GM23338 (cell line): Measurements from ENCODE around the gene DRICH1. TPM values are rescaled to one million over a fixed set of nuclear protein-coding genes. Genes with fewer than 3 reads are reported as not detected.
A peak's percentile ranks its signal among the peaks of the same experiment; 100 is the strongest.

Experiments
- ATAC-seq: fragments of 200-7000 bp; cut with Tn5 transposase; 3 replicates; pipeline ENCODE4 v1.9.1; 2020
- DNase-seq: peaks from one replicate; pipeline ENCODE4 v3.0.0-alpha.2; 2015; ENCODE audit warnings: low spot score
- H2AFZ ChIP-seq: fragments of 200-600 bp; sonication (generic); 2 replicates; pipeline ENCODE4 v1.8.0; 2016; ENCODE audit warnings: antibody characterized with exemption, mild to moderate bottlenecking, moderate library complexity
- H3F3A ChIP-seq: fragments of 200-600 bp; sonication (generic); replicated peaks from 2 replicates; pipeline ENCODE4 v1.8.0; 2017; ENCODE audit warnings: antibody characterized with exemption, mixed run types, low read depth
- H3K27ac ChIP-seq: fragments of 200-600 bp; sonication (generic); 2 replicates; pipeline ENCODE4 v1.6.1; 2016; ENCODE audit warnings: low read depth
- H3K27me3 ChIP-seq: fragments of 200-600 bp; sonication (generic); 2 replicates; pipeline ENCODE4 v1.8.0; 2016; ENCODE audit warnings: mild to moderate bottlenecking, mixed run types, moderate library complexity; ENCODE audit not compliant: insufficient read depth
- H3K36me3 ChIP-seq: fragments of 200-600 bp; sonication (generic); 2 replicates; pipeline ENCODE4 v1.8.0; 2016; ENCODE audit warnings: mild to moderate bottlenecking; ENCODE audit not compliant: insufficient read depth
- H3K4me1 ChIP-seq: fragments of 200-600 bp; sonication (generic); 2 replicates; pipeline ENCODE4 v1.8.0; 2016; ENCODE audit warnings: mild to moderate bottlenecking, moderate library complexity; ENCODE audit not compliant: insufficient read depth
- H3K4me2 ChIP-seq: fragments of 200-600 bp; sonication (generic); 2 replicates; pipeline ENCODE4 v1.7.1; 2017; ENCODE audit warnings: mixed run types
- H3K4me3 ChIP-seq: fragments of 200-600 bp; sonication (generic); 2 replicates; pipeline ENCODE4 v1.6.1; 2016; ENCODE audit warnings: mixed run types
- H3K79me2 ChIP-seq: fragments of 200-600 bp; sonication (generic); replicated peaks from 2 replicates; pipeline ENCODE4 v1.8.0; 2017; ENCODE audit warnings: mild to moderate bottlenecking; ENCODE audit not compliant: insufficient read depth
- H3K9me2 ChIP-seq: fragments of 200-600 bp; sonication (generic); 2 replicates; pipeline ENCODE4 v1.8.0; 2017; ENCODE audit not compliant: insufficient read depth
- H4K20me1 ChIP-seq: fragments of 200-600 bp; sonication (generic); replicated peaks from 2 replicates; pipeline ENCODE4 v1.8.0; 2017; ENCODE audit warnings: mild to moderate bottlenecking; ENCODE audit not compliant: insufficient read depth
- H3K27ac Mint-ChIP-seq: 2 replicates; pipeline ENCODE4 v1.8.0; 2020; ENCODE audit warnings: inconsistent platforms, mild to moderate bottlenecking, moderate library complexity, mixed read lengths
- H3K27me3 Mint-ChIP-seq: 3 replicates; pipeline ENCODE4 v1.8.0; 2022; ENCODE audit warnings: low read depth, mild to moderate bottlenecking, moderate library complexity, mixed read lengths, inconsistent platforms; ENCODE audit not compliant: insufficient read depth, poor library complexity
- H3K36me3 Mint-ChIP-seq: 3 replicates; pipeline ENCODE4 v1.8.0; 2021; ENCODE audit warnings: low read depth, mild to moderate bottlenecking, inconsistent platforms, moderate library complexity, mixed read lengths
- H3K4me1 Mint-ChIP-seq: 3 replicates; pipeline ENCODE4 v1.8.0; 2020; ENCODE audit warnings: mild to moderate bottlenecking, inconsistent platforms, mixed read lengths
- H3K4me3 Mint-ChIP-seq: 3 replicates; pipeline ENCODE4 v1.8.0; 2021; ENCODE audit warnings: moderate library complexity, mild to moderate bottlenecking, inconsistent platforms, mixed read lengths
- H3K9me3 Mint-ChIP-seq: 3 replicates; pipeline ENCODE4 v1.8.0; 2020; ENCODE audit warnings: moderate library complexity, mild to moderate bottlenecking, inconsistent platforms, mixed read lengths
- CREB1 ChIP-seq: fragments of 250-450 bp; sonication (Bioruptor Pico); IDR thresholded peaks from 2 replicates; pipeline ENCODE4 v1.5.0; 2020; ENCODE audit warnings: low read depth, mild to moderate bottlenecking, moderate library complexity
- EZH2phosphoT487 ChIP-seq: fragments of 200-600 bp; sonication (generic); IDR thresholded peaks from one replicate; pipeline ENCODE4 v1.8.1; 2018; ENCODE audit warnings: antibody characterized with exemption; ENCODE audit not compliant: unreplicated experiment
- ZNF114 ChIP-seq: fragments of 250-450 bp; sonication (Bioruptor Pico); IDR thresholded peaks from 2 replicates; pipeline ENCODE4 v1.5.0; 2020; ENCODE audit warnings: mild to moderate bottlenecking, moderate library complexity
- ZNF331 ChIP-seq: fragments of 250-450 bp; sonication (Bioruptor Pico); IDR thresholded peaks from 2 replicates; pipeline ENCODE4 v1.5.0; 2020; ENCODE audit warnings: low read depth, mild to moderate bottlenecking, moderate library complexity
- polyA plus RNA-seq: library from polyadenylated mRNA; unstranded; fragments of >200 nt; fragmentation: Nextera tagmentation; extraction: Ambion mirVana; gene quantifications from 2 replicates; pipeline ENCODE4 v1.2.1, GENCODE V29; 2016
- total RNA-seq: library from RNA; depleted of rRNA; stranded (reverse); fragments of >200 nt; shearing (Covaris generic); gene quantifications from 2 replicates; pipeline ENCODE4 v1.2.3, GENCODE V29; 2014
- TF ChIP-seq, protein P1 (sequence below), 2 experiments: fragments of 200-600 bp in 1 of 2; sonication (generic) in 1 of 2; conservative IDR thresholded peaks; 2 replicates each; pipeline versions ENCODE4 v1.5.1 to v1.6.1; 2016 to 2017; ENCODE audit warnings: antibody characterized with exemption in 2 of 2, low read depth in 2 of 2, mild to moderate bottlenecking in 2 of 2, moderate library complexity in 1 of 2
- TF ChIP-seq, protein P2 (sequence below): IDR thresholded peaks from one replicate; pipeline ENCODE4 v1.6.1; 2018; ENCODE audit warnings: antibody characterized with exemption; ENCODE audit not compliant: unreplicated experiment
- TF ChIP-seq, protein P3 (sequence below): fragments of 250-450 bp; sonication (Bioruptor Pico); IDR thresholded peaks from 2 replicates; pipeline ENCODE4 v1.5.0; 2020; ENCODE audit warnings: mild to moderate bottlenecking, moderate library complexity

DRICH1 gene
- total and polyA plus RNA-seq, 2 experiments from 2014 or later: not detected

DNA sequence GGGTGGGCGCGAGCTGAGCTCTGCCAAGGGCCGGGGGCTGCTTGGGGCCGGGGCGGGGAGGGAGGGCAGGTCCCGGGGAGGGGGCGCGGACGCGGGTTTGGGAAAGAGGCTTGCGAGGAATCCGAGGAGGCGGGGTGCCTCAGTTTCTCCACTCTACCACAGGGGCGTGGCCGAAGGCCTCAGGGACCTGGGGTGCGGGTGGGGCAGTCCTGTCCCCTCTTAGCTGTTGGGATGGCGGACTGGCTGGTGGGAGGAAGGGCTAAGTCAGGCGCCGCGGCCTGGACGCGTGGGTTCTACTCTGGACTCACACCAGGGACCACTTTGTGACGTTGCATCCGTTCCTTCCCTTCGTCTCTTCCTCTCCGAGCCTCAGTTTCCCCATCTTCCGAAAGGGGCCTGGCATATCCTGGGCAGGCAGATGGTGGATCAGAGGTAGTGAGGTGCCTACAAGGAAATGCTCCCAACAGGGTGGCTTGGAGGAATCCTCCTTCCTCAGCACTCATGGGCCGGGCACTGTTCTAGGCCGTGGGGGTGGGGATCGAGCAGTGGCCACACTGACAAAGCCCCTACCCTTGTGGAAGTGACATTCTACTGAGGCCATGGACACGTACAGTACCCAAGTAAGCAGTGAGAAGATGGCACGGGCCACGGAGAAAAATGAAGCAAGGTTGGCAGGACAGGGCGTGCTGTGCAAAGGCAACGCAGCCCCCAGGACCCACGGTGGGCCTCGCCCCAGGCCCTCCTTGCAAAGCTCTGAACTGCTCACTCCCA, 65.2 kb downstream of the DRICH1 start (continued):
- TF ChIP-seq, protein P1, sequence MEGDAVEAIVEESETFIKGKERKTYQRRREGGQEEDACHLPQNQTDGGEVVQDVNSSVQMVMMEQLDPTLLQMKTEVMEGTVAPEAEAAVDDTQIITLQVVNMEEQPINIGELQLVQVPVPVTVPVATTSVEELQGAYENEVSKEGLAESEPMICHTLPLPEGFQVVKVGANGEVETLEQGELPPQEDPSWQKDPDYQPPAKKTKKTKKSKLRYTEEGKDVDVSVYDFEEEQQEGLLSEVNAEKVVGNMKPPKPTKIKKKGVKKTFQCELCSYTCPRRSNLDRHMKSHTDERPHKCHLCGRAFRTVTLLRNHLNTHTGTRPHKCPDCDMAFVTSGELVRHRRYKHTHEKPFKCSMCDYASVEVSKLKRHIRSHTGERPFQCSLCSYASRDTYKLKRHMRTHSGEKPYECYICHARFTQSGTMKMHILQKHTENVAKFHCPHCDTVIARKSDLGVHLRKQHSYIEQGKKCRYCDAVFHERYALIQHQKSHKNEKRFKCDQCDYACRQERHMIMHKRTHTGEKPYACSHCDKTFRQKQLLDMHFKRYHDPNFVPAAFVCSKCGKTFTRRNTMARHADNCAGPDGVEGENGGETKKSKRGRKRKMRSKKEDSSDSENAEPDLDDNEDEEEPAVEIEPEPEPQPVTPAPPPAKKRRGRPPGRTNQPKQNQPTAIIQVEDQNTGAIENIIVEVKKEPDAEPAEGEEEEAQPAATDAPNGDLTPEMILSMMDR (conservative IDR thresholded peaks at IDR 0.05; ENCODE audit: low read depth in 2 of 2): no peak
- TF ChIP-seq CREB1 (CRISPR knock-in tag): no peak

DNA sequence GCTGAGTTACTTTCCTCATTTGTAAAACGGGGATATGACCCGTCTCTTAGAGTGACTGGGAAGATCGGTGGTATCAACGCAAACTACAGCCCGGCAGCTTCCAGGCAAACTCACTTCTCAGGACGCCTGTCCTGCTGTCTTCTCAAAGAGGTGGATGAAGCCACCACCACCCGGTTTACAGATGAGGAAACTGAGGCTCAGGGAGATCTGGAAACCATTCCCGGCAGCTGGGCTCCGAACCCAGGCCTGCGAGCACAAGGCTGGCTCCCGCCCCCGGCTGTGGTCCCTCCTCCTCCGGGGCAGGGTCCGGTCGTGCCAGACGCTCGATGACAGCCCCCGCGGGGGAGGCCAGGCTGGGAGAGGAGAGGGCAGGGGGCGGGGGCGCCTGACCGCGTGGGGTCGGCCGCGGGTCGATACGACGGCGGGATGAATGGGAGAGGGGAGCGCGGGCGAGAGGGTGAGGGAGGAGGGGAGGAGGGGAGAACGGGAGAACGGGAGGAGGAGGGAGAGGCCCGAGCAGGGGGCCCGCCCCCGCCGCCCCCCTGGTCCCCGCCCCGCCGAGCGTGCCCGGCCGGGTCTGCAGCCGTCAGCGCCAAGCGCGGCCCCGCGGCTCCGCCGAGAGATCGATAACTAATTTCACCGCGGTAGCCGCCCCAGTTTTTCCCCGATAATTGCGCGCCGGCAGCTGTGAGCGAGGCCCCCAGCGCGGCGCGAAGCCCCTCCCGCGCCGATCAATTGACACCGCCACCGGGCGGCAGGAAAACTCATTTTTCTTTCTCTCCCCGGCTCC, 66.0 kb downstream of the DRICH1 start:
- peaks cover 13% of the 10 kb centered on the region for H3K4me1 Mint-ChIP-seq
- H2AFZ ChIP-seq: peak overlapping the region; percentile 93
- H3K27me3 Mint-ChIP-seq: peaks cover 49% of the 10 kb centered on the region
- H3K36me3 Mint-ChIP-seq: no peaks in the 10 kb centered on the region
- no peaks in the 10 kb centered on the region for H3K36me3 ChIP-seq
- no peak overlapping the region for H3K27ac ChIP-seq
- no peaks in the 10 kb centered on the region for H3K4me1 ChIP-seq
- H3K4me3 Mint-ChIP-seq: peak overlapping the region; percentile 79
- peaks cover 56% of the 10 kb centered on the region for H3K27me3 ChIP-seq
- no peak overlapping the region for H3K27ac Mint-ChIP-seq
- no peaks in the 10 kb centered on the region for H4K20me1 ChIP-seq
- 0 out of 2 replicates have a peak, but pooled peaks cover 6% of the 10 kb centered on the region for H3F3A ChIP-seq
- ATAC-seq: peak; percentile 45
- H3K4me2 ChIP-seq: peak overlapping the region; percentile 97
- H3K79me2 ChIP-seq: no peaks in the 10 kb centered on the region
- H3K4me3 ChIP-seq: peak overlapping the region; percentile 77
- no peaks in the 10 kb centered on the region for H3K9me2 ChIP-seq
- peak; percentile 35 for DNase-seq
- H3K9me3 Mint-ChIP-seq: peaks cover 2% of the 10 kb centered on the region; the same call in 1 of the 3 replicates
- TF ChIP-seq ZNF114 (CRISPR knock-in tag) (no peak), ZNF331 (CRISPR knock-in tag) (no peak), CREB1 (CRISPR knock-in tag) (no peak), EZH2phosphoT487 (no peak)
- TF ChIP-seq, protein P1 (conservative IDR thresholded peaks at IDR 0.05; ENCODE audit: low read depth in 2 of 2): no peak
- TF ChIP-seq, protein P2, sequence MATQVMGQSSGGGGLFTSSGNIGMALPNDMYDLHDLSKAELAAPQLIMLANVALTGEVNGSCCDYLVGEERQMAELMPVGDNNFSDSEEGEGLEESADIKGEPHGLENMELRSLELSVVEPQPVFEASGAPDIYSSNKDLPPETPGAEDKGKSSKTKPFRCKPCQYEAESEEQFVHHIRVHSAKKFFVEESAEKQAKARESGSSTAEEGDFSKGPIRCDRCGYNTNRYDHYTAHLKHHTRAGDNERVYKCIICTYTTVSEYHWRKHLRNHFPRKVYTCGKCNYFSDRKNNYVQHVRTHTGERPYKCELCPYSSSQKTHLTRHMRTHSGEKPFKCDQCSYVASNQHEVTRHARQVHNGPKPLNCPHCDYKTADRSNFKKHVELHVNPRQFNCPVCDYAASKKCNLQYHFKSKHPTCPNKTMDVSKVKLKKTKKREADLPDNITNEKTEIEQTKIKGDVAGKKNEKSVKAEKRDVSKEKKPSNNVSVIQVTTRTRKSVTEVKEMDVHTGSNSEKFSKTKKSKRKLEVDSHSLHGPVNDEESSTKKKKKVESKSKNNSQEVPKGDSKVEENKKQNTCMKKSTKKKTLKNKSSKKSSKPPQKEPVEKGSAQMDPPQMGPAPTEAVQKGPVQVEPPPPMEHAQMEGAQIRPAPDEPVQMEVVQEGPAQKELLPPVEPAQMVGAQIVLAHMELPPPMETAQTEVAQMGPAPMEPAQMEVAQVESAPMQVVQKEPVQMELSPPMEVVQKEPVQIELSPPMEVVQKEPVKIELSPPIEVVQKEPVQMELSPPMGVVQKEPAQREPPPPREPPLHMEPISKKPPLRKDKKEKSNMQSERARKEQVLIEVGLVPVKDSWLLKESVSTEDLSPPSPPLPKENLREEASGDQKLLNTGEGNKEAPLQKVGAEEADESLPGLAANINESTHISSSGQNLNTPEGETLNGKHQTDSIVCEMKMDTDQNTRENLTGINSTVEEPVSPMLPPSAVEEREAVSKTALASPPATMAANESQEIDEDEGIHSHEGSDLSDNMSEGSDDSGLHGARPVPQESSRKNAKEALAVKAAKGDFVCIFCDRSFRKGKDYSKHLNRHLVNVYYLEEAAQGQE: no peak
- TF ChIP-seq, protein P3, sequence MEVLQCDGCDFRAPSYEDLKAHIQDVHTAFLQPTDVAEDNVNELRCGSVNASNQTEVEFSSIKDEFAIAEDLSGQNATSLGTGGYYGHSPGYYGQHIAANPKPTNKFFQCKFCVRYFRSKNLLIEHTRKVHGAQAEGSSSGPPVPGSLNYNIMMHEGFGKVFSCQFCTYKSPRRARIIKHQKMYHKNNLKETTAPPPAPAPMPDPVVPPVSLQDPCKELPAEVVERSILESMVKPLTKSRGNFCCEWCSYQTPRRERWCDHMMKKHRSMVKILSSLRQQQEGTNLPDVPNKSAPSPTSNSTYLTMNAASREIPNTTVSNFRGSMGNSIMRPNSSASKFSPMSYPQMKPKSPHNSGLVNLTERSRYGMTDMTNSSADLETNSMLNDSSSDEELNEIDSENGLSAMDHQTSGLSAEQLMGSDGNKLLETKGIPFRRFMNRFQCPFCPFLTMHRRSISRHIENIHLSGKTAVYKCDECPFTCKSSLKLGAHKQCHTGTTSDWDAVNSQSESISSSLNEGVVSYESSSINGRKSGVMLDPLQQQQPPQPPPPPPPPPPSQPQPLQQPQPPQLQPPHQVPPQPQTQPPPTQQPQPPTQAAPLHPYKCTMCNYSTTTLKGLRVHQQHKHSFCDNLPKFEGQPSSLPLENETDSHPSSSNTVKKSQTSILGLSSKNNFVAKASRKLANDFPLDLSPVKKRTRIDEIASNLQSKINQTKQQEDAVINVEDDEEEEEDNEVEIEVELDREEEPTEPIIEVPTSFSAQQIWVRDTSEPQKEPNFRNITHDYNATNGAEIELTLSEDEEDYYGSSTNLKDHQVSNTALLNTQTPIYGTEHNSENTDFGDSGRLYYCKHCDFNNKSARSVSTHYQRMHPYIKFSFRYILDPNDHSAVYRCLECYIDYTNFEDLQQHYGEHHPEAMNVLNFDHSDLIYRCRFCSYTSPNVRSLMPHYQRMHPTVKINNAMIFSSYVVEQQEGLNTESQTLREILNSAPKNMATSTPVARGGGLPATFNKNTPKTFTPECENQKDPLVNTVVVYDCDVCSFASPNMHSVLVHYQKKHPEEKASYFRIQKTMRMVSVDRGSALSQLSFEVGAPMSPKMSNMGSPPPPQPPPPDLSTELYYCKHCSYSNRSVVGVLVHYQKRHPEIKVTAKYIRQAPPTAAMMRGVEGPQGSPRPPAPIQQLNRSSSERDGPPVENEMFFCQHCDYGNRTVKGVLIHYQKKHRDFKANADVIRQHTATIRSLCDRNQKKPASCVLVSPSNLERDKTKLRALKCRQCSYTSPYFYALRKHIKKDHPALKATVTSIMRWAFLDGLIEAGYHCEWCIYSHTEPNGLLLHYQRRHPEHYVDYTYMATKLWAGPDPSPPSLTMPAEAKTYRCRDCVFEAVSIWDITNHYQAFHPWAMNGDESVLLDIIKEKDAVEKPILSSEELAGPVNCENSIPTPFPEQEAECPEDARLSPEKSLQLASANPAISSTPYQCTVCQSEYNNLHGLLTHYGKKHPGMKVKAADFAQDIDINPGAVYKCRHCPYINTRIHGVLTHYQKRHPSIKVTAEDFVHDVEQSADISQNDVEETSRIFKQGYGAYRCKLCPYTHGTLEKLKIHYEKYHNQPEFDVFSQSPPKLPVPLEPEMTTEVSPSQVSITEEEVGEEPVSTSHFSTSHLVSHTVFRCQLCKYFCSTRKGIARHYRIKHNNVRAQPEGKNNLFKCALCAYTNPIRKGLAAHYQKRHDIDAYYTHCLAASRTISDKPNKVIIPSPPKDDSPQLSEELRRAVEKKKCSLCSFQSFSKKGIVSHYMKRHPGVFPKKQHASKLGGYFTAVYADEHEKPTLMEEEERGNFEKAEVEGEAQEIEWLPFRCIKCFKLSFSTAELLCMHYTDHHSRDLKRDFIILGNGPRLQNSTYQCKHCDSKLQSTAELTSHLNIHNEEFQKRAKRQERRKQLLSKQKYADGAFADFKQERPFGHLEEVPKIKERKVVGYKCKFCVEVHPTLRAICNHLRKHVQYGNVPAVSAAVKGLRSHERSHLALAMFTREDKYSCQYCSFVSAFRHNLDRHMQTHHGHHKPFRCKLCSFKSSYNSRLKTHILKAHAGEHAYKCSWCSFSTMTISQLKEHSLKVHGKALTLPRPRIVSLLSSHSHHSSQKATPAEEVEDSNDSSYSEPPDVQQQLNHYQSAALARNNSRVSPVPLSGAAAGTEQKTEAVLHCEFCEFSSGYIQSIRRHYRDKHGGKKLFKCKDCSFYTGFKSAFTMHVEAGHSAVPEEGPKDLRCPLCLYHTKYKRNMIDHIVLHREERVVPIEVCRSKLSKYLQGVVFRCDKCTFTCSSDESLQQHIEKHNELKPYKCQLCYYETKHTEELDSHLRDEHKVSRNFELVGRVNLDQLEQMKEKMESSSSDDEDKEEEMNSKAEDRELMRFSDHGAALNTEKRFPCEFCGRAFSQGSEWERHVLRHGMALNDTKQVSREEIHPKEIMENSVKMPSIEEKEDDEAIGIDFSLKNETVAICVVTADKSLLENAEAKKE (CRISPR knock-in tag): no peak
